Stimulated activated CD4-positive, alpha-beta T cell treated with anti-CD3 and anti-CD28 coated beads, Interleukin-1b, Interleukin-23, amount 100 ng/mL, for 4 hours (primary cell): ENCODE data around the gene NDUFA3.
A peak's percentile ranks its signal among the peaks of the same experiment; 100 is the strongest.

Source experiments
- DNase-seq, 2 donors: peaks; one replicate each; pipeline ENCODE4 v3.0.0-alpha.2; 2020; ENCODE audit warnings: low read depth in 2 of 2

Gene NDUFA3

GRCh38 chr19:54107876-54108490, 5.3 kb downstream of the NDUFA3 start:
- no peak for DNase-seq

GRCh38 chr19:54108496-54108895, 5.8 kb downstream of the NDUFA3 start:
- DNase-seq, result no peak

- DNase-seq, result no peak
These were observed 7.0 kb downstream of the NDUFA3 start for GRCh38 chr19:54109651-54110050.

GRCh38 chr19:54114340-54115108, 11.9 kb downstream of the NDUFA3 start:
- no peak for DNase-seq

- DNase-seq, result peak; percentile 86 to 94
These were observed 12.7 kb downstream of the NDUFA3 start, which contains the start of the genes PRPF31 and TFPT for GRCh38 chr19:54115109-54116063. Gene PRPF31, plus strand, starts transcription at chr19:54115754. Its CDS starts 2,525 bp downstream, at chr19:54118279. Gene TFPT, minus strand, starts transcription at chr19:54115657. Its CDS starts 388 bp downstream, at chr19:54115269.

- DNase-seq, result no peak
These were observed 18.6 kb downstream of the NDUFA3 start for GRCh38 chr19:54121259-54121658.

- DNase-seq, result no peak
These were observed 21.0 kb downstream of the NDUFA3 start for GRCh38 chr19:54123682-54124081.

GRCh38 chr19:54124393-54124792, 21.7 kb downstream of the NDUFA3 start:
- no peak for DNase-seq

- DNase-seq, result no peak
These were observed 23.1 kb downstream of the NDUFA3 start for GRCh38 chr19:54125713-54126112.

GRCh38 chr19:54127688-54128440, 25.2 kb downstream of the NDUFA3 start:
- no peak for DNase-seq

GRCh38 chr19:54128441-54128725, 25.7 kb downstream of the NDUFA3 start:
- DNase-seq, result no peak

GRCh38 chr19:54128796-54129616, 26.4 kb downstream of the NDUFA3 start:
- DNase-seq, result no peak

- DNase-seq, result no peak
These were observed 27.0 kb downstream of the NDUFA3 start for GRCh38 chr19:54129617-54129996.

- DNase-seq, result no peak
These were observed 30.8 kb downstream of the NDUFA3 start for GRCh38 chr19:54133312-54133956.

- no peak for DNase-seq
These were observed 31.4 kb downstream of the NDUFA3 start for GRCh38 chr19:54133957-54134590.

- no peak for DNase-seq
These were observed 33.6 kb downstream of the NDUFA3 start for GRCh38 chr19:54136086-54136863.

- peak; percentile 95 to 97 for DNase-seq
These were observed 34.4 kb downstream of the NDUFA3 start for GRCh38 chr19:54136864-54137698.
